Ishikawa (cell line): ENCODE results near the gene CSNK1G2.

Source experiments
- CEBPB ChIP-seq: IDR thresholded peaks from 2 replicates; pipeline ENCODE4 v1.6.1; 2012
- CREB1 ChIP-seq: IDR thresholded peaks from 2 replicates; pipeline ENCODE4 v1.6.1; 2012; ENCODE audit warnings: low read depth
- EGR1 ChIP-seq: IDR thresholded peaks from 2 replicates; pipeline ENCODE4 v1.6.1; 2012
- EP300 ChIP-seq: IDR thresholded peaks from 2 replicates; pipeline ENCODE4 v1.6.1; 2012; ENCODE audit warnings: borderline replicate concordance
- FOXM1 ChIP-seq: IDR thresholded peaks from 2 replicates; pipeline ENCODE4 v1.6.1; 2012; ENCODE audit warnings: low read depth, borderline replicate concordance
- MAX ChIP-seq: IDR thresholded peaks from 2 replicates; pipeline ENCODE4 v1.6.1; 2012
- NFIC ChIP-seq: IDR thresholded peaks from 2 replicates; pipeline ENCODE4 v1.6.1; 2012
- RAD21 ChIP-seq: IDR thresholded peaks from 2 replicates; pipeline ENCODE4 v1.6.1; 2012; ENCODE audit warnings: low read depth
- REST ChIP-seq: IDR thresholded peaks from 2 replicates; pipeline ENCODE4 v1.6.1; 2012; ENCODE audit warnings: low read depth, mild to moderate bottlenecking
- TAF1 ChIP-seq: IDR thresholded peaks from 2 replicates; pipeline ENCODE4 v1.6.1; 2012; ENCODE audit warnings: low read depth, mild to moderate bottlenecking
- TCF12 ChIP-seq: IDR thresholded peaks from 2 replicates; pipeline ENCODE4 v1.6.1; 2012; ENCODE audit warnings: low read depth
- TEAD4 ChIP-seq: IDR thresholded peaks from 2 replicates; pipeline ENCODE4 v1.6.1; 2012
- YY1 ChIP-seq: IDR thresholded peaks from 2 replicates; pipeline ENCODE4 v1.6.1; 2012; ENCODE audit warnings: low read depth
- ZBTB7A ChIP-seq: IDR thresholded peaks from 2 replicates; pipeline ENCODE4 v1.6.1; 2012; ENCODE audit warnings: low read depth
- TF ChIP-seq, protein P1 (sequence below): IDR thresholded peaks from 2 replicates; pipeline ENCODE4 v1.6.1; 2012

CSNK1G2 gene

DNA sequence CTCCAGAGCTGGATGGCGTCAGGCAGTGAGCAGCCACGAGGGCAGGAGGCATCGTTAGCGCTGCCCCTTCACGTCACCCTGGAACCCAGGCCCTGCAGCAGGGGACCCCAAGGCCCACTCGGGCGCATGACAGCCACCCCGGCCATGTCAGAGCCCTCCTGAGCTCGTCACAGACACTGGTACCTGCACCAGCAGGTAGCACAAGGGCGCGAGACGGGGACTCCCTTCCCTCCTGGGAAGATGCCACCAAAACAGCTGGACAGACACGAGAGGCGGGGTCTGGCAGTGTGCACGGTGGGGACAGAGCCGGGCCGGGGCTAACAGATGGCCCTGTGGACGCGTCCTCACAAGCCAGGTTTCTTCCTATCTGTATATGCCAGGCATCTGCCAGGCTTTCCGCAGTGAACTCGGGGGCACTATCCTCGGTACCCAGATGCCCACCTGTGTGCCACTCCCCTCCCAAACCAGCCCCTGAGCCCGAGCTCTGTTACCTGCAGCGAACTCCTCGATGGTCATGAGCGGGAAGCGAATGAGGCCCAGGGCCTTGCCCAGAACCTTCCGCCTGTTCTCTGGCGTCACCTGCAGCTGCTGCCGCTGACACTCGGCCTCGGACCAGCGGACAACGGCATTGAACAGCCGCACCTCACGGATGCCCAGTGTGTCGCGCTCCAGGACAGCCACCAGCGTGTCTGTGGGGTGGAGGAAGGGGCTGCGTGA is 48.7 kb downstream of the CSNK1G2 start:
- no peak for TF ChIP-seq REST
- TF ChIP-seq FOXM1 = no peak
- TF ChIP-seq, protein P1, sequence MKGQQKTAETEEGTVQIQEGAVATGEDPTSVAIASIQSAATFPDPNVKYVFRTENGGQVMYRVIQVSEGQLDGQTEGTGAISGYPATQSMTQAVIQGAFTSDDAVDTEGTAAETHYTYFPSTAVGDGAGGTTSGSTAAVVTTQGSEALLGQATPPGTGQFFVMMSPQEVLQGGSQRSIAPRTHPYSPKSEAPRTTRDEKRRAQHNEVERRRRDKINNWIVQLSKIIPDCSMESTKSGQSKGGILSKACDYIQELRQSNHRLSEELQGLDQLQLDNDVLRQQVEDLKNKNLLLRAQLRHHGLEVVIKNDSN = no peak
- no peak for TF ChIP-seq MAX
- TF ChIP-seq TAF1 = no peak

- TF ChIP-seq EP300 = no peak
- no peak for TF ChIP-seq CREB1
- no peak for TF ChIP-seq YY1
- TF ChIP-seq TEAD4 = no peak
- TF ChIP-seq ZBTB7A = no peak
- TF ChIP-seq NFIC = no peak
- no peak for TF ChIP-seq CEBPB
- no peak for TF ChIP-seq TCF12
- TF ChIP-seq REST = no peak
- TF ChIP-seq EGR1 = no peak
- no peak for TF ChIP-seq MAX
- no peak for TF ChIP-seq RAD21
- no peak for TF ChIP-seq TAF1
- TF ChIP-seq FOXM1 = no peak
- TF ChIP-seq, protein P1 = no peak
These were observed 49.5 kb downstream of the CSNK1G2 start for GRCh38 chr19:1990230-1991017.

DNA sequence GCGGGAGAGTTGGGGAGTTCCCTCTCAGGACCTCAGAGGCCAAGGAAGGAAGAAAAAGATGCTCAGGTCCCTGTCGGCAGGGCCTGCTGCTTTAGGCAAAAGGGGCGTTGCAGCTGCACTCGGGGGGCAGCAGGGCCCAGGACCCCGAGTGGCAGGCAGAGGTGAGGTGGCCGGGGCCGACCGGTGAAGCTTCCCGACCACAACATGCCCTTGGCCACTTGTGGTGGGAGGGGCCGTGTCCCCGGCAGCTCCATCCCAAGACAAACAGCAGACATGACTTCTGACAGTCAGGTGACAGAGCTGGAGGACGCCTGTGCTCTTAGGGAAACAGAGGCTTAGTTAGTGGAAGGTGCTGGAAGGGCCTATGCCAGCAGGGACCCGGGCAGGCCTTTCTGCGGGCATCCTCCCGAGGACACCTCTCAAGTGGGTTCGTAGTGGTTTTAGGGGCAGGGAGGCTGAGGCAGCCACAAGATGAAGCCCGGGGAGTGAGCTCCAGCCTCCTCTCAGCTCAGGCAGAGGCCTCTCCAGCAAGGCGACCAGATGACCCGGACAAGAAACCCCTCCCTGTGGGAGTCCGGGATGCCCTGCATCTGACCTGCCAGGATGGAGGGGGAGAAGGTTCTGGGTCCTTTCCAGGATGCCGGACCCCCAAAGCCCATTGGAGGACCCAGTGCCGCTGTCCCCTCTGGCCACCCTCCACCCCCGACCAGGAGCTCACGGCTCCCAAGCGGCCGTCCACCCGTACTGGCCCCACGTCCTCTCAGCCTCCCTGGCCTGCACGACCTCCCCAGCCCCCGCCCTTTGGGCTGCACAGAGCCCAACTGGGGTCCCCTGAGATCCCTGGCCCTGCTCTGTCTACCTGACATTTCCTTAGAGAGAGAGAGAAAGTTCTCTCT is 50.3 kb downstream of the CSNK1G2 start:
- TF ChIP-seq CEBPB (no peak), EGR1 (no peak), REST (no peak), CREB1 (no peak), FOXM1 (no peak), NFIC (no peak), YY1 (no peak), ZBTB7A (no peak), TCF12 (no peak), EP300 (no peak), RAD21 (no peak), TAF1 (no peak)
- TF ChIP-seq, protein P1 = no peak
